PFSK-1 (cell line): ENCODE data around the gene RAB31.

ENCODE experiments used
- FOXP2 ChIP-seq: optimal IDR thresholded peaks from 2 replicates; pipeline ENCODE3; 2011; ENCODE audit warnings: borderline replicate concordance, control low read depth, inconsistent platforms; ENCODE audit not compliant: insufficient read depth; ENCODE audit errors: extremely low read length, extremely low read depth
- POLR2AphosphoS5 ChIP-seq: IDR thresholded peaks from 2 replicates; pipeline ENCODE4 v1.6.1; 2012; ENCODE audit warnings: low read depth, mild to moderate bottlenecking, control low read depth, low read length, moderate library complexity
- SIN3A ChIP-seq: IDR thresholded peaks from 2 replicates; pipeline ENCODE4 v1.6.1; 2012; ENCODE audit warnings: mild to moderate bottlenecking, low read length, moderate library complexity, borderline replicate concordance; ENCODE audit not compliant: insufficient read depth
- TAF1 ChIP-seq: IDR thresholded peaks from 2 replicates; pipeline ENCODE4 v1.6.1; 2012; ENCODE audit warnings: low read length, control low read depth, borderline replicate concordance; ENCODE audit not compliant: insufficient read depth
- TF ChIP-seq, protein P1 (sequence below), 2 experiments: IDR thresholded peaks; 2 replicates each; pipeline versions ENCODE4 v1.6.1 to v1.8.0; 2011 to 2012; ENCODE audit warnings: low read depth in 2 of 2, low read length in 2 of 2, control low read depth in 1 of 2, inconsistent platforms in 1 of 2, mild to moderate bottlenecking in 1 of 2, moderate library complexity in 1 of 2; ENCODE audit not compliant: insufficient read depth in 1 of 2

Gene RAB31

DNA sequence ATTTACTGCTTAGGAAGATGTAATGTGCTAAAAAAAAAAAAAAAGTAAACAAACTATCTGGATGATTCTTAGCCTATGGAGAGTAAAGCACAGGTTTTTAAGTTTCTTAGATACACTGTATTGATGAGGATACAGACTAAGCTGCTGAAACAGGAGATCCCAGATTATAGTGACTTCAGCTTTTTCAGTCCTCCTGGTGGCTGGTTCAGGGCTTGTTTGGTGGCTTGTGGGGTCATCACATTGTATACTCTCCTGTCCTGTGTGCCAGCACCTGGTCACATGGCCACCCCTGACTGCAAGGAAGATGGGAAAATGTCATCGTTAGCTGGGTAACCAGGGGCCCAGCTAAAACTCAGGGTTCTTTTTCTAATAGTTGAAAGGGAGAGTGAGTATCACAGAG is 31.4 kb downstream of the RAB31 start:
- no peak for TF ChIP-seq TAF1
- TF ChIP-seq FOXP2: no peak
- TF ChIP-seq SIN3A: no peak
- no peak for TF ChIP-seq POLR2AphosphoS5
- TF ChIP-seq, protein P1, sequence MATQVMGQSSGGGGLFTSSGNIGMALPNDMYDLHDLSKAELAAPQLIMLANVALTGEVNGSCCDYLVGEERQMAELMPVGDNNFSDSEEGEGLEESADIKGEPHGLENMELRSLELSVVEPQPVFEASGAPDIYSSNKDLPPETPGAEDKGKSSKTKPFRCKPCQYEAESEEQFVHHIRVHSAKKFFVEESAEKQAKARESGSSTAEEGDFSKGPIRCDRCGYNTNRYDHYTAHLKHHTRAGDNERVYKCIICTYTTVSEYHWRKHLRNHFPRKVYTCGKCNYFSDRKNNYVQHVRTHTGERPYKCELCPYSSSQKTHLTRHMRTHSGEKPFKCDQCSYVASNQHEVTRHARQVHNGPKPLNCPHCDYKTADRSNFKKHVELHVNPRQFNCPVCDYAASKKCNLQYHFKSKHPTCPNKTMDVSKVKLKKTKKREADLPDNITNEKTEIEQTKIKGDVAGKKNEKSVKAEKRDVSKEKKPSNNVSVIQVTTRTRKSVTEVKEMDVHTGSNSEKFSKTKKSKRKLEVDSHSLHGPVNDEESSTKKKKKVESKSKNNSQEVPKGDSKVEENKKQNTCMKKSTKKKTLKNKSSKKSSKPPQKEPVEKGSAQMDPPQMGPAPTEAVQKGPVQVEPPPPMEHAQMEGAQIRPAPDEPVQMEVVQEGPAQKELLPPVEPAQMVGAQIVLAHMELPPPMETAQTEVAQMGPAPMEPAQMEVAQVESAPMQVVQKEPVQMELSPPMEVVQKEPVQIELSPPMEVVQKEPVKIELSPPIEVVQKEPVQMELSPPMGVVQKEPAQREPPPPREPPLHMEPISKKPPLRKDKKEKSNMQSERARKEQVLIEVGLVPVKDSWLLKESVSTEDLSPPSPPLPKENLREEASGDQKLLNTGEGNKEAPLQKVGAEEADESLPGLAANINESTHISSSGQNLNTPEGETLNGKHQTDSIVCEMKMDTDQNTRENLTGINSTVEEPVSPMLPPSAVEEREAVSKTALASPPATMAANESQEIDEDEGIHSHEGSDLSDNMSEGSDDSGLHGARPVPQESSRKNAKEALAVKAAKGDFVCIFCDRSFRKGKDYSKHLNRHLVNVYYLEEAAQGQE (IDR thresholded peaks at IDR 0.05; ENCODE audit: insufficient read depth in 1 of 2, low read depth in 2 of 2, low read length in 2 of 2): no peak

DNA sequence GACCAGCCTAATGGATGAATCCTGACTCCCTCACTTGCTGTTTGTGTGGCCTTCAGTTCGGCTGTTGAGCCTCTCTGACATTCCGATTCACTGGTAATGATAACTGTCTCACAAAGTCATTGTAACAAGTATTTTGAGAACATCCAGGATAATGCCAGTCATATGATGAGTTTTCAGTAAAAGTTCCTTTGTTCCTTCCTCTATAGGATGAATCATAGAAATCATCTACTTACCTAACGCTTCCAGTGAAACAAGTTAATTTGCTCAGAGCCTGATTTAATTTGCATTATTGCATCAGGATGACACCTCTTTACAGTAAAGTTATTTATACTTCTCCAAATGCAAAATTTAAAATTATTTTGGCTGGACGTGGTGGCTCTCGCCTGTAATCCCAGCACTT is 32.0 kb downstream of the RAB31 start:
- TF ChIP-seq TAF1 (no peak), SIN3A (no peak), FOXP2 (no peak), POLR2AphosphoS5 (no peak)
- TF ChIP-seq, protein P1 (IDR thresholded peaks at IDR 0.05; ENCODE audit: insufficient read depth in 1 of 2, low read depth in 2 of 2, low read length in 2 of 2): no peak

DNA sequence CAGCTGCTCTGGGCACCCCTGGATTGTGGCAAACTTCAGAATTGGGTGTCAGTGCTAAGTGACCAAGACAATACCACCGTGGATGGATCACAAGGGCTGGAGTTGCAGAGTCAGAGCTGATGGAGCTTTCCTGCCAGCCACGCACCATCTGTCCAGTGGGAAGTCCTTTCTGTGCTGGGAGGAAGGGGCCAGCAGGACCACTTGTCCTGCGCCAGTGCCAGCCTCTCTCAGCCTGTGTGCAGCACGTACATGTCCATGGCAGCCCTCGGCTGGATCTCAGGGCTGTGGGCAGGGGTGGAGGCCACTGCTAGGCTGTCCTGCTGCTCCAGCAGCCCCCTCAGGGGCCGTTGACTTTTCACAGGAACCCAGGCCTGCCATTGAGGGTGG is 33.3 kb downstream of the RAB31 start:
- no peak for TF ChIP-seq FOXP2
- TF ChIP-seq SIN3A: no peak
- no peak for TF ChIP-seq POLR2AphosphoS5
- TF ChIP-seq, protein P1 (IDR thresholded peaks at IDR 0.05; ENCODE audit: insufficient read depth in 1 of 2, low read depth in 2 of 2, low read length in 2 of 2): no peak
- TF ChIP-seq TAF1: no peak

DNA sequence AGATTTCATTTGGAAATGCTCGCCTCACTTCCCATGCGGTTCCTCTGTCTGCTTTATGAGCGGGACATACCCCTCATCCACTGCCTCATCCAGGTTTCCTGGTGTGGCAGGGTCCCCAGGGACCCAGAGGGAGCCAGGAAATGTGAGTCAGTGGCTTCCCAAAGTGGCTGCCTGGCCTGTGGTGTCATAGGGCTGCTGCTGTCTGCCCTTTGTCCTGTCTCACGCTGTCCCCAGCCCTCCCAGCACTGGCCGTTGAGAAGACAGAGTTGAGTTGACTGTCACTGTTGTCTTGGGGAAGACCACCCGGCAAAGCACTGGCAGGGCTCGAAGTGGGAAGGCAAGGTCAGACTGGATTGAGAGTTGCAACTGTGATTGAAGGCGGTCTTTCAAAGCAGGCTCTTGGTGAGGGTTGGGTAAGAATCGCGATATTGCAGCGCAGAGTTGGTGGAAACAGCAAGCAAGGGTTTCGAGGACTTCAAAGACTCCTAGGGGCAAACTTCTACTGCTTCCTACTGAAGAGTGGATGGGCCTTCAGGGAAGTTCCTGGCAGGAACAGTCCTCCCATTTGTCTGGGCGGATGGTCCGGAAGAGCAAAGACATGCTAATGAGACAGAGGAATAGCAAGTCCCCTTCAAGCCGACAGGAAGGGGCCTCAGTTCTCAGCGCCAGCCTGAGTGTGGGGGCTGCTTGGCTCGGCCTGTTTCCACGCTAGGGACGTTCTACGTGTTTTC is 33.9 kb downstream of the RAB31 start:
- TF ChIP-seq SIN3A: no peak; the same call in 1 of the 2 replicates
- no peak for TF ChIP-seq FOXP2
- TF ChIP-seq TAF1: no peak; the same call in 1 of the 2 replicates
- no peak for TF ChIP-seq POLR2AphosphoS5
- TF ChIP-seq, protein P1 (IDR thresholded peaks at IDR 0.05; ENCODE audit: insufficient read depth in 1 of 2, low read depth in 2 of 2, low read length in 2 of 2): no peak
